HG03280 (cell line): ENCODE results near the gene S100A6.

Experiments used
- ATAC-seq: cut with Tn5 transposase; IDR thresholded peaks from one replicate; pipeline ENCODE4 v1.9.1; 2021; ENCODE audit warnings: mild to moderate bottlenecking, moderate library complexity; ENCODE audit not compliant: unreplicated experiment

The S100A6 gene

DNA sequence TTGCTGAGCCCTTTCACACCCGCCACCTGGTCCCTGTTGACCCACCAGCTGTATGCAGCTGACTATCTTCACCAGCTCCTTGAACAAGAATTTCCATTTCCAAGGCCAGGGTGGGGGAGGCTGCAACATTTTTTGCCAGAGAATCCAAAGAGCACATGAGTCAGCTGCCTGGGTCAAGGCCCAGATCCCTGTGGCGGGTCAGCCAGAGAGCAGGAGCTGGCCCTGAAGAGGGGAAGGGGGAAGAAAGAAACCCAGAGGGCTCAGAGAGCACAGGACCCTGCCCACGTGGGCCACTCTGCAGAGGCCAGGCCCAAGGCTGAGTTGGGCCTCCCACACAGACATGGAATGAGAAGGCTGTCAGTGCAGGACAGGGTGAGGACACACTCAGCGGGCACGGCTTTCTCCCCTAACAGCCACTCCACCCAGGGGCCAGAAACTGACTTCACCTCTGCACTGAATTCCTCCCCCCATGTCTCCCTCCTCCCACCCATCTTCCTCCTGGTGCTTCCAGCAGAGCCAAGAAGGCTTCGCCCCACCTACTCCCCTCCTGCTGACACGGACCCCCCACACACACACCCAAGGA is 28.9 kb downstream of the S100A6 start:
- no peak for ATAC-seq

GRCh38 chr1:153506386-153506785 is 29.4 kb downstream of the S100A6 start:
- no peak for ATAC-seq

DNA sequence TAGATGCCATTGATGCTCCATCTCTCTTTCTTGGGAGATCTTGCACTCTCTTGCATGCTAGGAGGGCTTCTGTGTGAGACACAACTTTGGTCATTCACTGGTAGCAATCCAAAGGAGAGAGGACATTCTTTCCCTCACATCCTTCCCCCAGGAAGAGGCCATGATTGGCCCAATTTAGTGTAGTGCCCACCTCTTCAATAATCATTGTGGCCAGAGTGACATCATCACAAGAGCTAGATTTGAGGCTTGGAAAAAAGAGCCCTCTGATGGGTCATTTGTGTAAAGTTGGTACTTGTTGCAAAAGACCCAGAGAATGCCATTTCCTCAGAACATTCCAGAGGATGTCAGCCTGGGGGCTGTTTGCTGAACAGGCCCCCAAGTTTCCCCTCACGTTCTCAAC is 30.2 kb downstream of the S100A6 start:
- no peak for ATAC-seq

DNA sequence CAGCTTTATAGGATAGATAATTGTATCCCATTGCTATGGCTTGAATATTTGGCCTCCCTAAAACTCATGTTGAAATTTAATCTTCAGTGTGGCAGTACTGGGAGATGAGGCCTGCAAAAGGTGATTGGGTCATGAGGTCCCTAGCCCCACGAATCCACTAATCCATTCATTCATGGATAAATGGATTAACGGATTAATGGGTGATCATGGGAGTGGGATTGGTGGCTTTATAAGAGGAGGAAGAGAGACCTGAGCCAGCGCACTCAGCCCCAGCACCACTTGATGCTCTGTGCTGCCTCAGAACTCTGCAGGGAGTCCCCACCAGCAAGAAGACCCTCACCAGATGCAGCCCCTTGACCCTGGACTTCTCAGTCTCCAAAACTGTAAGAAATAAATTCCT is 32.0 kb downstream of the S100A6 start:
- no peak for ATAC-seq

DNA sequence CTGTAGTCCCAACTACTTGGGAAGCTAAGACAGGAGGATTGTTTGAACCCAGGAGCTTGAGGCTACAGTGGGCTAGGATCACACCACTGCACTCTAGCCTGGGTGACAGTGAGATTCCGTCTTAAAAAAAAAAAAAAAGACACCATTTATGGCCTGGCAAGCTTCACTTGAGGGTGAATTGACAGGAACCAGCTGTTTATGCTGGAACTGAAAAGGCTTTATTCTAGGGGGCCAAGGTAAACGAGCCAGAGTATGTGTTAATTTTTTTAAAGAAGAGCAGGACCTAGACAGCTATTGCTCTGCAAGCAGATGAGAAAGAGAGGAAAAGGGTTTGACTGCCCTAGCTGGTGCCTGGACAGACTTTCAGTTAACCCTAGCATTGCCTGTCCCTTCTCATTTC is 37.0 kb downstream of the S100A6 start:
- ATAC-seq = no peak

- no peak for ATAC-seq
Measured at GRCh38 chr1:153495536-153495935, 40.3 kb downstream of the S100A6 start.

GRCh38 chr1:153494976-153495535 is 40.7 kb downstream of the S100A6 start:
- ATAC-seq = no peak

- ATAC-seq = no peak
Measured at GRCh38 chr1:153493343-153493960, 42.3 kb downstream of the S100A6 start.

DNA sequence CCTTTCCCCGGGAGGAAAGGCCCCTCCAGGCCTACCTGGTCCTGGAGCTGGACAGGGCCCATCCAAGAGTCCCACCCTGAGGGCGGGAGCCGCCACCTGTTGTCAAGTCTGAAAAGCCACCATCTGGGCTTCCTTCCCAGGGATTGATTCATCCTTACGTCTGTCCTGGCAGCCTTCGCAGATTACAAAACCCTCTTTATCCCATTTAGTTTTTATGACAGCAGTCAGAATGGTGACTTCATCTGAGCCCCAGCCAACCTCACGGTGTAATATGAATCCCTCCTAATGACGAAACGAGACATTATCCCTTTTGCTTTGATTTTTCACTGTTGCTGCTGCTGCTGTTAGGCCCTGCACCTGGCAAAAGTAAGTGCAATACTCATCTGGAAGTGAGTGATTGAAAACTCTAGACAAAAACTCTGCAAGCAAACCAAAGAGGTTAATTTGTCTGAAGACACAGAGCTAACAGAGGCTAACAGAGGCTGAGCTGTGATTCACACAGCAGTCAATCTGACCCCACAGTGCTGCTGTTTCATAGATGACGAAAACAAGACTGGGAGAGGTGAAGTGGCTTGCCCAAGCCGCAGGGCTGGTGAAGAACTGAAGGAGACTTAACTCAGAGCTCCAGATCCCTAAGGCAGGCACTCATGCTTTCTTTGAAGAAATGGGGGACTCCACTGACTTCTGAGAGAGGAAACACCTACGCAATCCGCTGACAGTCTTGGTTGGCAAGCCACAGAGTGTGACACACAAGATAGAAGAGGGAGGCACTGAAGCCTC is 45.3 kb downstream of the S100A6 start:
- no peak for ATAC-seq

DNA sequence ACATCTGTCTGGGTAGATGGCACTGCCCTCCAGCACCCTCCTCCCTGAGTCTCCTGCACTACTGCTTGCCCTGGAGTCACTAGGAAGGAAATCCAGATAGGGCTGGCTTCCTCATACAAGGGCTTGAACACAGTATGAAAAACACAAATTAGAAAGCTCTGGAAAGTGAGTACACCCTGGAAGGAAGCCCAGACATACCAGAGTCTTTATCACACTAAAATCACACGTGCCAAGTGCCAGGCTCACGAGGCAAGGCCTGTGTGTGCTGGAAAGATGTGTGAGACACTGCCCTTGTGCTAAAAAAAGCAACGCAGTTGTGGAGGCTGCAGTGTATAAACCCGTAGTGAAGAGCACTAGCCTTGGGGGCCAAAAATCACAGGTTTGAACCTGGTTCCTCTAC is 47.1 kb downstream of the S100A6 start:
- ATAC-seq = no peak

DNA sequence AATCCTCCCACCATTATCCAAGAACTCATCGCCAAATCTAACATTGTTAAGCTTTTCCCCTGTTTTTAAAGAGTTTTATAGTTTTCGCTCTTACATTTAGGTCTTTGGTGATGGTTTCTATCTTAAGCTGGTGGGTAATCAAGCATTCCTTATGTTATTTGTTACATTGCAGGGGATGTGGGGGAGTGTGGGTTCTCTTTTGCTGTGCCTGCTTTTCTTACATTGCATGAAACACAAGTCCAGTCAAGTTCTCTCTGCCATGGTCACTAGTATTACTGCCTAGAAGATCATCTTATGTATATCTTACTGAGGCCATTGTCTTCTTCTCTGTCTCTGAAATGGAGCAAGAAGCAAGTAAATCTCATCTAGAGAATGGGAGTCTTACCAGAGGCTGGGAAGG is 48.1 kb downstream of the S100A6 start:
- no peak for ATAC-seq

GRCh38 chr1:153485863-153486262 is 49.9 kb downstream of the S100A6 start:
- no peak for ATAC-seq
